ENCODE data around the gene ADAMTSL1.

- TF ChIP-seq RFX3 (CRISPR knock-in tag; IDR thresholded peaks at IDR 0.05) (no peak), FOXA1 (IDR thresholded peaks at IDR 0.05) (no peak), FOXA1 (CRISPR knock-in tag; IDR thresholded peaks at IDR 0.05) (no peak), FOSL2 (CRISPR knock-in tag; IDR thresholded peaks at IDR 0.05) (no peak), ZBTB46 (CRISPR knock-in tag; IDR thresholded peaks at IDR 0.05; ENCODE audit: borderline replicate concordance) (no peak), POLR2A (IDR thresholded peaks at IDR 0.05; ENCODE audit: insufficient read depth in 1 of 2, low read depth in 2 of 2, low read length in 2 of 2) (no peak), ZNF274 (CRISPR knock-in tag; IDR thresholded peaks at IDR 0.05) (no peak), POLR2AphosphoS5 (IDR thresholded peaks at IDR 0.05; ENCODE audit: low read depth, low read length) (no peak), JUN (CRISPR knock-in tag; IDR thresholded peaks at IDR 0.05) (no peak), TBL1XR1 (IDR thresholded peaks at IDR 0.05; ENCODE audit: borderline replicate concordance, low read length, partially characterized antibody) (no peak), EZH2 (conservative IDR thresholded peaks at IDR 0.05; ENCODE audit: low read depth, low read length) (no peak), WIZ (CRISPR knock-in tag; IDR thresholded peaks at IDR 0.05) (no peak)
- TF ChIP-seq, protein P1, sequence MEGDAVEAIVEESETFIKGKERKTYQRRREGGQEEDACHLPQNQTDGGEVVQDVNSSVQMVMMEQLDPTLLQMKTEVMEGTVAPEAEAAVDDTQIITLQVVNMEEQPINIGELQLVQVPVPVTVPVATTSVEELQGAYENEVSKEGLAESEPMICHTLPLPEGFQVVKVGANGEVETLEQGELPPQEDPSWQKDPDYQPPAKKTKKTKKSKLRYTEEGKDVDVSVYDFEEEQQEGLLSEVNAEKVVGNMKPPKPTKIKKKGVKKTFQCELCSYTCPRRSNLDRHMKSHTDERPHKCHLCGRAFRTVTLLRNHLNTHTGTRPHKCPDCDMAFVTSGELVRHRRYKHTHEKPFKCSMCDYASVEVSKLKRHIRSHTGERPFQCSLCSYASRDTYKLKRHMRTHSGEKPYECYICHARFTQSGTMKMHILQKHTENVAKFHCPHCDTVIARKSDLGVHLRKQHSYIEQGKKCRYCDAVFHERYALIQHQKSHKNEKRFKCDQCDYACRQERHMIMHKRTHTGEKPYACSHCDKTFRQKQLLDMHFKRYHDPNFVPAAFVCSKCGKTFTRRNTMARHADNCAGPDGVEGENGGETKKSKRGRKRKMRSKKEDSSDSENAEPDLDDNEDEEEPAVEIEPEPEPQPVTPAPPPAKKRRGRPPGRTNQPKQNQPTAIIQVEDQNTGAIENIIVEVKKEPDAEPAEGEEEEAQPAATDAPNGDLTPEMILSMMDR (CRISPR knock-in tag; IDR thresholded peaks at IDR 0.05) = no peak
- TF ChIP-seq, protein P2, sequence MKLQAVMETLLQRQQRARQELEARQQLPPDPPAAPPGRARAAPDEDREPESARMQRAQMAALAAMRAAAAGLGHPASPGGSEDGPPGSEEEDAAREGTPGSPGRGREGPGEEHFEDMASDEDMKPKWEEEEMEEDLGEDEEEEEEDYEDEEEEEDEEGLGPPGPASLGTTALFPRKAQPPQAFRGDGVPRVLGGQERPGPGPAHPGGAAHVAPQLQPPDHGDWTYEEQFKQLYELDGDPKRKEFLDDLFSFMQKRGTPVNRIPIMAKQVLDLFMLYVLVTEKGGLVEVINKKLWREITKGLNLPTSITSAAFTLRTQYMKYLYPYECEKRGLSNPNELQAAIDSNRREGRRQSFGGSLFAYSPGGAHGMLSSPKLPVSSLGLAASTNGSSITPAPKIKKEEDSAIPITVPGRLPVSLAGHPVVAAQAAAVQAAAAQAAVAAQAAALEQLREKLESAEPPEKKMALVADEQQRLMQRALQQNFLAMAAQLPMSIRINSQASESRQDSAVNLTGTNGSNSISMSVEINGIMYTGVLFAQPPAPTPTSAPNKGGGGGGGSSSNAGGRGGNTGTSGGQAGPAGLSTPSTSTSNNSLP (IDR thresholded peaks at IDR 0.05; ENCODE audit: low read depth, low read length) = no peak
- TF ChIP-seq, protein P3, sequence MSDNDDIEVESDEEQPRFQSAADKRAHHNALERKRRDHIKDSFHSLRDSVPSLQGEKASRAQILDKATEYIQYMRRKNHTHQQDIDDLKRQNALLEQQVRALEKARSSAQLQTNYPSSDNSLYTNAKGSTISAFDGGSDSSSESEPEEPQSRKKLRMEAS (IDR thresholded peaks at IDR 0.05) = no peak
These were observed 96.1 kb downstream of the ADAMTSL1 start for GRCh38 chr9:18569941-18570630.

All from HepG2 (cell line).